Measurements from ENCODE around the gene MYRFL. TPM values are rescaled to one million over a fixed set of nuclear protein-coding genes. Genes with fewer than 3 reads are reported as not detected.

The MYRFL gene
- total and polyA plus RNA-seq, 12 donors, result 0.10 to 0.51 (median 0.30) TPM; not detected in 4

DNA sequence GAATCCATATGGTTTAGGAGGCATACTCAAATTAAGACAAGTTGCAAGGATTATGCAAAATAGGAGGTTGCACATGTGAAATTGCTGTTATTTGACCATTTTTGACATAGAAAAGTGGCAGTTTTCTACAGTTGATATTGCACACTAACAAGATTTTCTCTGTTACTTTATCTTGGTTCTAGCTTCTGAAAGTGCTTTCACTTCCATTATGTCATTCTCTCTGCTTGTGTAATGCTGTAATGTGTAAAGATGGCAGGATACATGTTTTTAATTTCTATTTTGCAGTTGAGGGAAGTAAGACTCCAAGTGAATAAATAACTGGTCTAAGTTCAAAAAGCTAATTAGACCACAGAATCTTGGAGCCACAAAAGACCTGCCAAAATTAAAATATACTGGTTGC, 60.6 kb downstream of the MYRFL start:
- Histone ChIP-seq H3K27me3 (no peaks in the 10 kb centered on the region), H3K4me3 (no peak overlapping the region), H3K36me3 (no peaks in the 10 kb centered on the region), H3K27ac (no peak overlapping the region), H3K4me1 (peaks cover 0 to 12% (median 0%) of the 10 kb centered on the region in 9 donors), H3K9me3 (no peaks in the 10 kb centered on the region)
- DNase-seq (no peak), ATAC-seq (no peak)
- intact Hi-C loops (cut with DNase I), result loop anchor here in 3 of 10 donors (10.0 kb wide), 4 partner anchors 689 to 849 kb away; no protein-coding TSS in a partner anchor
- TF ChIP-seq CTCF (IDR thresholded peaks at IDR 0.05), result no peak

- no peaks in the 10 kb centered on the region for H3K27me3 ChIP-seq
- ATAC-seq, result no peak
- peaks cover 0 to 12% (median 0%) of the 10 kb centered on the region in 9 donors for H3K4me1 ChIP-seq
- WGBS, 2 donors, result 51 to 66% methylated on average over 5 of the region's 5 CpGs
- intact Hi-C loops (cut with DNase I), result loop anchor here in 3 of 10 donors (10.0 kb wide), 4 partner anchors 689 to 849 kb away; no protein-coding TSS in a partner anchor
- TF ChIP-seq CTCF (IDR thresholded peaks at IDR 0.05), result no peak
- H3K36me3 ChIP-seq, result no peaks in the 10 kb centered on the region
- H3K4me3 ChIP-seq, result no peak overlapping the region
- no peak overlapping the region for H3K27ac ChIP-seq
- no peak for DNase-seq
- H3K9me3 ChIP-seq, result no peaks in the 10 kb centered on the region
These were observed 61.1 kb downstream of the MYRFL start for GRCh38 chr12:69886109-69886508.

- H3K4me1 ChIP-seq, result peaks cover 0 to 12% (median 0%) of the 10 kb centered on the region in 9 donors
- no peaks in the 10 kb centered on the region for H3K36me3 ChIP-seq
- 94 to 97% methylated on average over 2 of the region's 2 CpGs for WGBS, 2 donors
- intact Hi-C loops (cut with DNase I), result loop anchor here in 3 of 10 donors (10.0 kb wide), 4 partner anchors 688 to 848 kb away; no protein-coding TSS in a partner anchor
- no peak overlapping the region for H3K4me3 ChIP-seq
- no peak for DNase-seq
- no peak overlapping the region for H3K27ac ChIP-seq
- H3K9me3 ChIP-seq, result no peaks in the 10 kb centered on the region
- ATAC-seq, result no peak
- no peaks in the 10 kb centered on the region for H3K27me3 ChIP-seq
- no peak for TF ChIP-seq CTCF (IDR thresholded peaks at IDR 0.05)
These were observed 61.7 kb downstream of the MYRFL start for GRCh38 chr12:69886715-69887114.

- DNase-seq, result no peak
- Histone ChIP-seq H3K27ac (no peak overlapping the region), H3K9me3 (no peaks in the 10 kb centered on the region), H3K4me1 (peaks cover 0 to 12% (median 0%) of the 10 kb centered on the region in 9 donors), H3K27me3 (no peaks in the 10 kb centered on the region), H3K4me3 (no peak overlapping the region), H3K36me3 (no peaks in the 10 kb centered on the region)
- intact Hi-C loops (cut with DNase I), result loop anchor here in 3 of 10 donors (10.0 kb wide), 4 partner anchors 686 to 846 kb away; no protein-coding TSS in a partner anchor
- TF ChIP-seq CTCF (IDR thresholded peaks at IDR 0.05), result no peak
- no peak for ATAC-seq
- 97% methylated on average over 1 of the region's 1 CpG for WGBS, 2 donors
These were observed 63.9 kb downstream of the MYRFL start for GRCh38 chr12:69888901-69889300.

All from heart right ventricle (tissue), 16 donors.